Left ventricle myocardium inferior (tissue), 1 donor: ENCODE data around the gene GABRA5. TPM values are rescaled to one million over a fixed set of nuclear protein-coding genes. Genes with fewer than 3 reads are reported as not detected.

ENCODE experiments used
- DNase-seq: peaks from one replicate; pipeline ENCODE4 v3.0.0-alpha.2; 2020
- H3K27ac ChIP-seq: fragments of 200-600 bp; replicated peaks from 2 replicates; pipeline ENCODE4 v1.8.0; 2021
- H3K27me3 ChIP-seq: fragments of 200-600 bp; 2 replicates; pipeline ENCODE4 v1.8.0; 2021; ENCODE audit warnings: low read depth
- H3K36me3 ChIP-seq: fragments of 200-600 bp; 2 replicates; pipeline ENCODE4 v1.8.0; 2021
- H3K4me1 ChIP-seq: fragments of 200-600 bp; 2 replicates; pipeline ENCODE4 v1.8.0; 2021
- H3K4me3 ChIP-seq: fragments of 200-600 bp; 2 replicates; pipeline ENCODE4 v1.8.0; 2021; ENCODE audit warnings: mild to moderate bottlenecking, moderate library complexity
- H3K9me3 ChIP-seq: fragments of 200-600 bp; replicated peaks from 2 replicates; pipeline ENCODE4 v1.8.0; 2021
- CTCF ChIP-seq: fragments of 200-600 bp; IDR thresholded peaks from 2 replicates; pipeline ENCODE4 v1.8.0; 2021; ENCODE audit warnings: antibody characterized with exemption, mild to moderate bottlenecking, borderline replicate concordance
- intact Hi-C: fragments of 100-400 bp; cut with micrococcal nuclease; formaldehyde crosslinking; loops from one replicate; pipeline ENCODE4 v1.11.0; 2022
- total RNA-seq: library from RNA; stranded (reverse); fragmentation: NEBNext Ultra II Directional; extraction: Animal tissue kit (Norgen Biotek cat#: 25700); gene quantifications from one replicate; pipeline ENCODE4 v1.2.1, GENCODE V29; 2021
- donor health status: DM: no; HTN: yes; CAD: no; lungs with severe emphysema.

Gene GABRA5
- total RNA-seq, 1 donor from 2014 or later, result not detected

GRCh38 chr15:26996250-26996649 is 129.4 kb downstream of the GABRA5 start:
- no peaks in the 10 kb centered on the region for H3K36me3 ChIP-seq
- intact Hi-C loops, result no loop called here
- H3K9me3 ChIP-seq, result peaks cover 29% of the 10 kb centered on the region
- TF ChIP-seq CTCF, result no peak
- H3K27me3 ChIP-seq, result no peaks in the 10 kb centered on the region
- no peaks in the 10 kb centered on the region for H3K4me1 ChIP-seq
- no peak overlapping the region for H3K27ac ChIP-seq
- DNase-seq, result no peak
- no peak overlapping the region for H3K4me3 ChIP-seq

Other genes with a start within 250 kb of the GABRA5 start
- gene GABRB3, start 94.0 kb upstream of the GABRA5 start, total RNA-seq, result 2.4 TPM
- gene GABRG3, start 104.1 kb downstream of the GABRA5 start, total RNA-seq, result not detected